Mesothelial cell of epicardium (in vitro differentiated cells): ENCODE measurements around the gene SLC23A2. TPM values are rescaled to one million over a fixed set of nuclear protein-coding genes. Genes with fewer than 3 reads are reported as not detected.
"Not testable (repeated sequence)": the region's sequence is repeated elsewhere in the genome, so short reads cannot be mapped to it uniquely, and the experiment has no call there.

Source experiments
- DNase-seq, 2 experiments: peaks; one replicate each; pipeline ENCODE4 v3.0.0; 2021; ENCODE audit warnings: low spot score in 2 of 2; ENCODE audit not compliant: unreplicated experiment in 2 of 2
- H3K27ac Mint-ChIP-seq: 2 replicates; pipeline ENCODE4 v1.8.0; 2021; ENCODE audit warnings: mixed read lengths
- H3K27me3 Mint-ChIP-seq: 2 replicates; pipeline ENCODE4 v1.8.0; 2021; ENCODE audit warnings: low read depth, mixed read lengths
- H3K36me3 Mint-ChIP-seq: 2 replicates; pipeline ENCODE4 v1.8.0; 2021; ENCODE audit warnings: mixed read lengths
- H3K4me1 Mint-ChIP-seq: 2 replicates; pipeline ENCODE4 v1.8.0; 2021; ENCODE audit warnings: mixed read lengths
- H3K4me3 Mint-ChIP-seq: 2 replicates; pipeline ENCODE4 v1.8.0; 2021; ENCODE audit warnings: mild to moderate bottlenecking, moderate library complexity, mixed read lengths
- H3K9me3 Mint-ChIP-seq: 2 replicates; pipeline ENCODE4 v1.8.0; 2021; ENCODE audit warnings: mixed read lengths
- total RNA-seq: library from RNA; stranded (reverse); gene quantifications from 3 replicates; pipeline ENCODE4 v1.2.1, GENCODE V29; 2021
- TF ChIP-seq, protein P1 (sequence below): fragments of 200-600 bp; sonication (generic); IDR thresholded peaks from one replicate; pipeline ENCODE4 v1.5.0; 2021; ENCODE audit warnings: antibody characterized with exemption; ENCODE audit not compliant: unreplicated experiment

The SLC23A2 gene
- total RNA-seq, 1 donor from 2014 or later, result 33.7 TPM

DNA sequence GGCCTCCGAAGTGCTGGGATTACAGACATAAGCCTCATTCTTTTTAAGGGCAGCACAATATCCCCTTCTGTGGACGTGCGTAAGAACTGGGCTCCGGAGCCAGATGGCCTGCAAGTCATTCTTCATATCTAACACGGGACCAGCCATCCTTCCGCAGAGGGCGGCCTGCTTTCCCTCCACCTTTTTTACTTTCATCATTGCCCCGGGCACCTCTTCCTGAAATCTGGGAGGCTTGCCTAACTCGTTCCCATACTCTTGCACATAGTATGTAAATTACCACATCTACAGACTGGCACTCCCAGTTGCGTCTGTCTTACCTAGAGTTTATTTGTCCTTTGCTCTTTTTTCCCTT, 29.9 kb upstream of the SLC23A2 start:
- no peak overlapping the region for H3K27ac Mint-ChIP-seq
- H3K4me3 Mint-ChIP-seq, result no peak overlapping the region
- TF ChIP-seq, protein P1, sequence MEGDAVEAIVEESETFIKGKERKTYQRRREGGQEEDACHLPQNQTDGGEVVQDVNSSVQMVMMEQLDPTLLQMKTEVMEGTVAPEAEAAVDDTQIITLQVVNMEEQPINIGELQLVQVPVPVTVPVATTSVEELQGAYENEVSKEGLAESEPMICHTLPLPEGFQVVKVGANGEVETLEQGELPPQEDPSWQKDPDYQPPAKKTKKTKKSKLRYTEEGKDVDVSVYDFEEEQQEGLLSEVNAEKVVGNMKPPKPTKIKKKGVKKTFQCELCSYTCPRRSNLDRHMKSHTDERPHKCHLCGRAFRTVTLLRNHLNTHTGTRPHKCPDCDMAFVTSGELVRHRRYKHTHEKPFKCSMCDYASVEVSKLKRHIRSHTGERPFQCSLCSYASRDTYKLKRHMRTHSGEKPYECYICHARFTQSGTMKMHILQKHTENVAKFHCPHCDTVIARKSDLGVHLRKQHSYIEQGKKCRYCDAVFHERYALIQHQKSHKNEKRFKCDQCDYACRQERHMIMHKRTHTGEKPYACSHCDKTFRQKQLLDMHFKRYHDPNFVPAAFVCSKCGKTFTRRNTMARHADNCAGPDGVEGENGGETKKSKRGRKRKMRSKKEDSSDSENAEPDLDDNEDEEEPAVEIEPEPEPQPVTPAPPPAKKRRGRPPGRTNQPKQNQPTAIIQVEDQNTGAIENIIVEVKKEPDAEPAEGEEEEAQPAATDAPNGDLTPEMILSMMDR, result no peak
- H3K4me1 Mint-ChIP-seq, result peaks cover 20% of the 10 kb centered on the region
- H3K27me3 Mint-ChIP-seq, result no peaks in the 10 kb centered on the region
- peaks cover 4% of the 10 kb centered on the region for H3K9me3 Mint-ChIP-seq
- peaks cover 1% of the 10 kb centered on the region for H3K36me3 Mint-ChIP-seq
- no peak for DNase-seq

DNA sequence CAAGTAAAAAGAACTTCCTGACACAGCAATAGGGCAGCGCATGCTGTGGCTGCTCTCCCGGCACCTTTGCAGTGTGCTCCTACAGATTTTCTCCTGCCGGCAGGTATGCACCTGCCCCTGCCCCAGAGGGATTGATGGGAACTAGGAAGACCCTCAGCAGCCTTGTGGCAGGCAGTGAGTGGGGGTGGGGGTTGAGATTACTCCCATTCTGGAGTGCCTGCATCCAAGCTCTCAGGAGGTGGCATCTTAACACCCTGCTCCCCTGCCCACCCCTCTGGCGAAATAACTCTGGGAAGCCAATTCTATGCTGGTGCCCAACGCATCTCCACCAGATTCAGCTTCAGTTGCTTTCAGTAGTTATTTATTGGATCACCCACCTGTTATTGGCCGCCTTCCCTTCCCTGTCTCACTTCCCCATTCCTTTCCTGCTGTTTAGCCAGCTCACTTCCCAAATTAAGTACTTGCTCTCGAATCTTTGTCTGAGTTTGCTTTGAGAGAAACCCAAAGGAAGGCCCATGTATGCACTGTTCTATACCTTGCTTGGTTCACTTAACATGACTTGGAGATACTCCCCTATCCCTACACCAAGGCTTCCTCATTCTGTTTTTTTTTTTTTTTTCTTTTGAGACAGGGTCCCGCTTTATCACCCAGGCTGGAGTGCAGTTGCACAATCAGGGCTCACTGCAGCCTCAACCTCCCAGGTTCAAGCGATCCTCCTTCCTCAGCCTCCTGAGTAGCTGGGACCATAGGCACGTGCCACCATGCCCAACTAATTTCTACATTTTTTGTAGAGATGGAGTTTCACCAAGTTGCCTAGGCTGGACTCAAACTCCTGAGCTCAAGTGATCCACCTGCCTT, 29.3 kb upstream of the SLC23A2 start:
- Mint-ChIP-seq H3K4me3 (no peak overlapping the region), H3K36me3 (peaks cover 1% of the 10 kb centered on the region), H3K9me3 (peaks cover 4% of the 10 kb centered on the region), H3K27ac (no peak overlapping the region), H3K4me1 (peaks cover 20% of the 10 kb centered on the region), H3K27me3 (no peaks in the 10 kb centered on the region)
- TF ChIP-seq, protein P1, result no peak
- DNase-seq, result no peak

DNA sequence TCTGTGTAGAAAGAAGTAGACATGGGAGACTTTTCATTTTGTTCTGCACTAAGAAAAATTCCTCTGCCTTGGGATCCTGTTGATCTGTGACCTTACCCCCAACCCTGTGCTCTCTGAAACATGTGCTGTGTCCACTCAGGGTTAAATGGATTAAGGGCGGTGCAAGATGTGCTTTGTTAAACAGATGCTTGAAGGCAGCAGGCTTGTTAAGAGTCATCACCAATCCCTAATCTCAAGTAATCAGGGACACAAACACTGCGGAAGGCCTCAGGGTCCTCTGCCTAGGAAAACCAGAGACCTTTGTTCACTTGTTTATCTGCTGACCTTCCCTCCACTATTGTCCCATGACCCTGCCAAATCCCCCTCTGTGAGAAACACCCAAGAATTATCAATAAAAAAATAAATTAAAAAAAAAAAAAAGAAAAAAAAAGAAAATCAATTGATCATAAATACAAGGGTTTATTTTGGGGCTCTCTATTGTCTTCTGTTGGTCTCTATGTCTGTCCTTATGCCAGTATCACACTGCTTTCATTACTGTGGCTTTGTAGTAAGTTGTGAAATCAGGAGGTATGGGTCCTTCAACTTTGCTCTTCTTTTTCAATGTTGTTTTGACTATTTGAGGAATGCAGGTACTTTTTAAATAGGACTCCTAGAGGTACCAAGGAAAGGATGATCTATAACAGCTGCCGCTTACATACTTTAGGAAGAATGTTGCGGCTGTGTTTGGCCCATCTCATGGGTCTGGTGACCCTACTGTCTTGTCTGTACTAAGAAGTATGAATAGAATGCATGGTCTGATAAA, 27.1 kb upstream of the SLC23A2 start:
- DNase-seq, H3K4me3 Mint-ChIP-seq, H3K9me3 Mint-ChIP-seq, H3K27me3 Mint-ChIP-seq, H3K36me3 Mint-ChIP-seq: not testable (repeated sequence)
- peaks cover 17% of the 10 kb centered on the region for H3K4me1 Mint-ChIP-seq
- peak overlapping the region; percentile 85 for H3K27ac Mint-ChIP-seq

DNA sequence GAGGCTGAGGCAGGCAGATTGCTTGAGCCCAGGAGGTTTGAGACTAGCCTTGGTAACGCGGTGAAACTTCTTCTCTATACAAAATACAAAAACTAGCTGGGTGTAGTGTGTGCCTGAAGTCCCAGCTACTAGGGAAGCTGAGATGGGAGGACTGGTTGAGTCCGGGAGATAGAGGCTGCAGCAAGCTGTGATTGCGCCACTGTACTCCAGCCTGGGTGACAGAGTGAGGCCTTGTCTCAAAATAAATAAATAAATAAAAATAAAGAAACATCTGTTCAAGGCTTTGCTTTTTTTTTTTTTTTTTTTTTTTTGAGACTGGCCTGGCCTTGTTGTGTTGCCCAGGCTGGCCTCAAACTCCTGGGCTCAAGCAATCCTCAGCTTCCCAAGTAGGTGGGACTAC, 23.7 kb upstream of the SLC23A2 start:
- Mint-ChIP-seq H3K36me3 (peaks cover 1% of the 10 kb centered on the region), H3K9me3 (peaks cover 4% of the 10 kb centered on the region), H3K27me3 (no peaks in the 10 kb centered on the region), H3K27ac (no peak overlapping the region), H3K4me3 (no peak overlapping the region), H3K4me1 (peaks cover 6% of the 10 kb centered on the region)
- no peak for DNase-seq
- TF ChIP-seq, protein P1, result no peak

DNA sequence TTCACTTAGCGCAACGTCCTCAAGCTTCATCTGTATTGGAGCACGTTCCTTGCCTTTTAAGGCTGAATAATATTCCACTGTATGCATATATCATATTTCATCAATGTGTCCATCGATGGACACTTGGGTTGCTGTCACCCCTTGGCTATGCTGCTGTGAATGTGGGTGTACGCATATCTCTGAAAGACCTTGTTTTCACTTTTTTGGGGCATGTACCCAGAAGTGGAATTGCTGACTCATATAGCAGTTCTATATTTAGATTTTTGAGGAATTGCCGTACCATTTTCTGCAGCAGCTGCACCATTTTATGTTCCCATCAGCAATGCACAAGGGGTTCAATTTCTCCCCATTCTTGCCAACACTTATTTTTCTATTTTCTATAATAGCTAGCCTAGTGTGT, 22.8 kb upstream of the SLC23A2 start:
- Mint-ChIP-seq H3K27ac (no peak overlapping the region), H3K4me1 (peaks cover 3% of the 10 kb centered on the region), H3K36me3 (peaks cover 1% of the 10 kb centered on the region), H3K4me3 (no peak overlapping the region), H3K27me3 (no peaks in the 10 kb centered on the region), H3K9me3 (peaks cover 4% of the 10 kb centered on the region)
- TF ChIP-seq, protein P1, result no peak
- no peak for DNase-seq

DNA sequence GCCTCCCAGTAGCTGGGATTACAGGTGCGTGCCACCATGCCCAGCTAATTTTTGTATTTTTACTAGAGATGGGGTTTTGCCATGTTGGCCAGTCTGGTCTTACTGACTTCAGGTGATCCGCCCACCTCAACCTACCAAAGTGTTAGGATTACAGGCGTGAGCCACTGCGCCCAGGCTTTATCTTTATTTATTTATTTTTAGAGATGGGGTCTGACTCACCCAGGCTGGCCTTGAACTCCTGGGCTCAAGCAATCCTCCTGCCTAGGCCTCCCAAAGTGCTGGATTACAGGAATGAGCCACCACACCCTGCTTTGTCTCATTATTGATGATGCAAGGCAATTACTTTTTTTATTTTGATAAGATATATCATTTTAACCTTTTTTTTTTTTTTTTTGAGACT, 21.9 kb upstream of the SLC23A2 start:
- not testable (repeated sequence) for H3K9me3 Mint-ChIP-seq, H3K27me3 Mint-ChIP-seq, H3K4me1 Mint-ChIP-seq, H3K36me3 Mint-ChIP-seq, DNase-seq, H3K4me3 Mint-ChIP-seq, H3K27ac Mint-ChIP-seq
